NCI-H2081 (cell line): ENCODE data around the gene PTPRF.
"Not testable (repeated sequence)": the region's sequence is repeated elsewhere in the genome, so short reads cannot be mapped to it uniquely, and the experiment has no call there.

Source experiments
- DNase-seq, 2 experiments: peaks; one replicate each; lab custom pipeline; 2025; lab: John Stamatoyannopoulos, UW

The PTPRF gene

DNA sequence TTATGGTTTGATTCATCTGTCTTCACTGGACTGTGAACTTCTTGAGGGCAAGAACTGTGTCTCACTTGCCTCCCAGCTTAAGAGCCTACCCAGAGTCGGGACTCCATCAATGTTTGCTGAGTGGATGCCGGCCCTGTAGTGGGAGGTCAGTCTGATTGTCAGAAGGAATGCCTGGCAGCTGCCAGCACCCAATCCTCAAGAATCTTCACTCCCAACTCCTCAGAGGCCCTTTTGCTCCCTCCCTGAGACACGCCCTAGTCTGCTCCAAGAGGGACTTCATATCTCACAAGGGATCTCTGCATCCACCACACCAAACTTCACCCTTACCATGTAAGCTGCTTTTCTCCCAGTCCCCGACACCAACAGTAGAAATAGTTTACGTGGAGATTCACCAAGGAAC lies 104.0 kb downstream of the PTPRF start:
- no peak for DNase-seq

DNA sequence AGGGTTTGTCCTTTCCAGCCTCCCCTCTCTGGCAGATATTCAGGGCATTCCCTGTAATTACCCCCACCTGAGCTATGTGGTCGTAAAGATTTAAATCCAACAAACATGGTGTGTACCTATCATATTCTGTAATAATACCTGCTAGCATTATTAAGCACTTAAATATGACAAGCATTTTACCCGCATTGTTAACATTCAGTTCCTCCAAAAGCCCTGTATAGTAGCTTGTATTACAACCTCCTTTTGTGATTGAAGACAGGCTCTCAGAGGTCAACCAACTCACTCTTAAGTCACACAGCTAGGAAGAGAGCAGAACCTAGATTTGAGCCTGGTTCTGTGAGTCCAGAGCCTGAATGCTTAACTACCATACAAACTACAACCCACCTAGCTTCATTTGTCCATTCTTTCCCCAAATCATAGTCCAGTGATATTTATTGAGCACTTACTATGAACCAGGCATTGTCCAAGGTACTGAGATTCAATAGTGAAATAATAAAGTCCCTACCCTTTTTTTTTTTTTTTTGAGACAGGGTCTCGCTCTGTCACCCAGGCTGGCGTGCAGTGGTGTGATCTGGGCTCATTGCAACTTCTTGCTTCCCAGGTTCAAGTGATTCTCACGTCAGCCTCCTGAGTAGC lies 105.4 kb downstream of the PTPRF start:
- DNase-seq = no peak

DNA sequence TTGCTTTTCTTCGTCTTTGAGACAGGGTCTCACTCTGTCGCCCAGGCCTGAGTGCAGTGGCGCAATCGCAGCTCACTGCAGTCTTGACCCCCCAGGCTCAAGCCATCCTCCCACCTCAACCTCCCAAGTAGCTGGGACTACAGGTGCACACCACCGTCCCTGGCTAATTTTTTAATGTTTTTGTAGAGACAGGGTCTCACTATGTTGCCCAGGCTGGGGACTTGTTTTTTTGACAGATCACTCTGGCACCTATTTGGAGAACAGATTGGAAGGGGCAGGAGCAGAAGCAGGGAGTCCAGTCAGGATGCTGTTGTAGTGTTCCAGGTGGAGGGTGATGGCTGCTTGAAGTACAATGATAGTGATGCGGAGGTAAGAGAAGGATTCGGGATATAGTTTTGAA lies 106.6 kb downstream of the PTPRF start:
- no peak for DNase-seq

DNA sequence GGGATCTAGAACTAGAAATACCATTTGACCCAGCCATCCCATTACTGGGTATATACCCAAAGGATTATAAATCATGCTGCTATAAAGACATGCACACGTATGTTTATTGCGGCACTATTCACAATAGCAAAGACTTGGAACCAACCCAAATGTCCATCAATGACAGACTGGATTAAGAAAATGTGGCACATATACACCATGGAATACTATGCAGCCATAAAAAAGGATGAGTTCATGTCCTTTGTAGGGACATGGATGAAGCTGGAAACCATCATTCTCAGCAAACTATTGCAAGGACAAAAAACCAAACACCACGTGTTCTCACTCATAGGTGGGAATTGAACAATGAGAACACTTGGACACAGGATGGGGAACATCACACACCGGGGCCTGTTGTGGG lies 107.7 kb downstream of the PTPRF start:
- DNase-seq = not testable (repeated sequence)

DNA sequence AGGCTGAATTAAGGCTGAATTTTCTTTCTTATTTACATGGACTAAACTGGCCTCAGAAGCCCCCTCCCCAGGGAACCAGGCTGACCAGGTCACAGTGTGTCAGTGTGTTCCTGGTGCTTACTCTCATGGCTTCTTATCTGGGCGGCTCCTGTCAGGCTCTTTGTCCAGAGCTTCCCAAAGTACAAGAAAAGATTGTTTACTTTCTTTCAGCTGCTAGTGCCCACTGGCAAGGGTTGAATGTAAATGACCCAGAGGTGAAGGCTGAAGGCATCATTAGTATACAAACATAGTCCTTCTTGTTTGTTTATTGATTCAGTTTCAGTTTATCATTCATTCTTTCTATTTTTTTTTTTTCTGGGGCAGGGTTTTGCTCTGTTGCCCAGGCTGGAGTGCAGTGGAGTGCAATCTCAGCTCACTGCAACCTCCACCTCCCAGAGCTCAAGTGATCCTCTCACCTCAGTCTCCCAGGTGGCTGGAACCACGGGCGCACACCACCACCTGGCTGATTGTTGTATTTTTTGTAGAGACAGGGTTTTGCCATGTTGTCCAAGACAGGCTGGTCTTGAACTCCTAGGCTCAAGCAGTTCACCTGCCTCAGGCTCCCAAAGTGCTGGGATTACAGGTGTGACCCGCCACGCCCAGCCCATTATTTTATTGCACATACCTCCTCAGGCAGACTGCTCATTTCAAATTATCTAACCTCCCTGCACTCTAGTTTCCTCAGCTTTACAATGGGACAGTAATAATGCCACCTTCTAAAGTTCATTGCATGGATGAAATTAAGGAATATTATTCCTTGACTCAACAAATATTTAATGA lies 109.5 kb downstream of the PTPRF start:
- DNase-seq = no peak

DNA sequence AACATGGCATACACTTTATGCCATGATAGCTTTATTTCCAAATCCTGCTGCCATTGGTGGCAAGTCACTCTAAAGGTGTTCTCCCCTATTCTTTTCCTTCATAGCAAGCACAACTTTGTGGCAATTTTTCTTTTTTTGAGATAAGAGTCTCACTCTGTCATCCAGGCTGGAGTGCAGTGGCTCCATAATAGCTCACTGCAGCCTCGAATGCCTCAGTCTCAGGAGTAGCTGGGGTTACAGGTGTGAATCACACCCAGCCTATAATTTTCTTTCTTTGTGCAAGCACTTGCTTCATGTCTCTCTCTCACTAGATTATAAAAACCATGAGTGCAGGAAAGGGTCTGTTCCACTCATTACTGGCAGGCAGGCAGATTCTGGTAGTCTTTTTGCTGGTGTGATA lies 113.9 kb downstream of the PTPRF start:
- DNase-seq = no peak

DNA sequence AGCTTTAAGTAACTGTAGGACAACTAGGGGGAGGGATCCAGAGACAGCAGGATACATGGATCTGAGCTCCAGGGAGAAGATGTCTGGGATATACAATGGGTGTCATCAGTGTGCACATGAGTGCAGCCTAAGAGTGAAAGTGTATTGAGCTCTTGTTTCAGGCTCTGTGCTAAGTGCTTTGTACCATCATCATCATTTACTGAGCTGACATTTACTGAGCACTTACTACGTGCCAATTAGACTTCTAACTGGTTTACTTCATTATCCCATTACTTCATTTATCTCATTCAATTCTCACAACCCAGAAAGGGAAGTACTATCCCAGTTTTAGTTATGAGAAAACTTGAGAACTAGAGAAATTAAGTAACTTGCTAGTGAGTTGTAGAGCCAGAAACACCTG lies 114.8 kb downstream of the PTPRF start:
- DNase-seq = no peak

DNA sequence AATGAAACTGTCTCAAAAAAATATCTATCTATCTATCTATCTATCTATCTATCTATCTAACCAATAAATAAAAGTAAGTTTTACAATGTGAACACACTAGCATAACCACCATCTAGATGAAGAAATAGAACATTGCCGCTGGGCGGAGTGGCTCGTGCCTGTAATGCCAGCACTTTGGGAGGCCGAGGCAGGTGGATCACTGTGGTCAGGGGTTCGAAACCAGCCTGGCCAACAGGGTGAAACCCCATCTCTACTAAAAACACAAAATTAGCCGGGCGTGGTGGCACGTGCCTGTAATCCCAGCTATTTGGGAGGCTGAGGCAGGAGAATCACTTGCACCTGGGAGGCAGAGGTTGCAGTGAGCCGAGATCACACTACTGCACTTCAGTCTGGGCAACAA lies 116.6 kb downstream of the PTPRF start:
- not testable (repeated sequence) for DNase-seq

DNA sequence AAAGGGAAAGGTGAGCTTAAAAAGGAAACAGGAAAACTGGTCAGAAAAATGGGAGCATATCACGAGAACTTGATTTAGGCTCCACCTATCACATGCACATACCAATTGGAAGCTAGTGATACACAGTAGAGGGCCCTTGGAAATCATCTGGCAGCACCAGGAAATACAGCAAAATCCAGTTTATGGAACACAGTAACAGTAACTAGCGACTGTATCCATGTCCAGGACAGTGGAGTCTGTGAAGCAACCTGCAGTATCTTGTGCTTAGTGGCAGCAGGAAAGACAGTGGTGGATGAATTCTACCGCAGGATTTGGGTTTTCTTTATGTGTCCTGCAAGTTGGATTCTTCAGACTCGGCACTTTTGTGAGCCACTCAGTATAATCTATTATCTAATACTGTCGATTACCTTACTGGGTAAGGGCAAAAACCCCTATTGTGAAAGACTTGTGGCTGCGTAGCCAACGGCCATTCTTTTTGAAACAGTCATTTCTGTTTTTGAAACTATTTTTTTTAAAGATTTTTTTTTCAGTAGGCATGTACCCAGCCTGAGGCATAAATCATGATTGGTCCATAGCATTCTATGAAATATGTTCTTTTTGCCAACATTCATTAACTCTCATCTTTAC lies 117.7 kb downstream of the PTPRF start:
- DNase-seq = no peak

DNA sequence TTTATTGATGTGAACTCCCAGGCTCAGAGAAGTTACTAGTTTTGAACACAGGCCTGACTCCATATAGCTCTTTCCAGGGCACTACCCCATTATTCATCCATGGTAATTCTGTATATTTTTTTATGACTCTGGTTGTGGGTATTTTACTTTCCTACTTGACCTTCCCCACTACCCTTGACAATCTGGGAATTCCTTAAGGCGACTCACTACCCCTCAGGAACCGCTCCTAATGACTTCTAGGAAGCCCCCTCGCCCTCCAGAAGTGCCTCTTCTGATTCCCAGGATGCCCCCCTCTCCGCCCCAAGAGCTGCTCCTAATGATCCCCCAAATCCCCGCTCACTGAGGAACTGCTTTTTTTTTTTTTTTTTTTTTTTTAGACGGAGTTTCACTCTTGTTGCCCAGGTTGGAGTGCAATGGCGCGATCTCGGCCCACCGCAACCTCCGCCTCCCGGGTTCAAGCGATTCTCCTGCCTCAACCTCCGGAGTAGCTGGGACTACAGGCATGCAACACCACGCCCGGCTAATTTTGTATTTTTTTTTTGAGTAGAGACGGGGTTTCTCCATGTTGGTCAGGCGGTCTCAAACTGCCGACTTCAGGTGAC lies 118.3 kb downstream of the PTPRF start:
- no peak for DNase-seq

DNA sequence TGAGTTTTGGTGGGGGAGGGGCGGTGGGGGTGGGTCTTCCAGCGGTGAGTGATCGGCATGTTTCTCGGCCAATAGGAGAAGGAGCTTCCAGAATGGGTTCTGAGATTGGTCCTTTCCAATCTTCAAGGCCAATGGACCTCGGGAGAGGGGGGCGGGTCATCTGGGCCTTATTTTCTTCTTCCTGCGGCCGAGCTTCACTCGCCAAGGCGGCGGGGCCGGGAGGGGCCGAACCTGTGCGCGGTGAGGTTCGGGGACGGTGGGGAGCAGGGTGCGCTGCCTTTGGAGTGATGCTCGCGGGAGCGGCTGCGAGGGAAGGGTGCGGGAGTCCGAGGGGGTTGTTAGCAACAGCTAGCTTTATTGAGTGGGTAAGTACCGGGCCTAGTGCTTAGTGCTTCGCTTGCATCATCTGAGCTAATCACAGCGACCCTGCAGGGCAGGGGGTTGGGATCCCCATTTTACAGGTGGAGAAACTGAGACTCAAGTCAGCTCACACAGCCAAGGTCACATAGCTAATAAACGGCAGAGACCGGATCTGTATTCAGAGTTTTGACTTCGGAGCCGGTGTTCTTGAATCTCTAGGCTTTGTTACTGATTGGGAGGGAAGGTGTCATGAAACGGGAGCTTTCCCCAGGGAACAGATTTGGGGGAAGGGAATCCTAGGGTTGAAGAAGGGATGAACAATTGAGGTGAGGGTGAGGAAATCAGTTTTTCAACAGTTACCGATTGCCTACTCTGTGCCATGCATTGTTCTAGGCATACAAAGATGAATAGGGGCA lies 119.8 kb downstream of the PTPRF start:
- peak; percentile 99 for DNase-seq

DNA sequence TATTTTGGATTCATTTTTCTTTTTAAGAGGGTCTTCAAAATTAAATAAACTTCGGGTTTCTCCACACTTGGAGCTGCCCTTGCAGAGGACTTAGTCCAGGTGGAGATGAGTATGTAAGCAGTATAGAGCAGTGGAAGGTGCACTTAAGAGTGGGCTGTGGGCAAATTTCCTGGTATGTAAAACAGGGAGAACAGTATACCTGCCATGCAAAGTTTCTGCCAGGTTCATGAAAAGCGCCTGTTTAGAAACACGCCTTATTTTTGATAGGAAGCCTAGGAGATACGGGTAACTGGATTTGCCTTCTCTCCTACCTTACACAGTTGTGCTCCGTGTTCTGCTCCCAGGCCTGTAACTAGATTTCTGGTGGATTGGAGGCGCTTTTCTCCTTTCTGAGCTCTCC lies 120.5 kb downstream of the PTPRF start:
- no peak for DNase-seq

DNA sequence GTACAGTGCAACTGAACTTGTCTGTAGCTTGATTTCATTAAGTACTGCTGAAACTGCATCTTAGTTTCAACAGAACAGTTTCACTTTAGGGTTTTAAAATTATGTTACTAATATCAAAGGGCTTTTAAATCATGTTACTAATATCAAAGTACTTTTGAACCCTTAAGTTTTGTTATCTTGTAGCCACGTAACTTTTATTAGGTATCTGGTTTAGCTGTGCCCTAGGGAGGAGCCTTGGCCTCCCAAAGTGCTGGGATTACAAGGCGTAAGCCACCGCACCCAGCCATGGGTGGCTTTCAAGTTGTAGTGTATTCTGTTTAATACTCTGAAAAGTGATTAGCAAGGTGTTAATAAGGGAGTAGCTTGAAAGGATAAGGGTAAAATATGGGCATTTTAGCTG lies 121.2 kb downstream of the PTPRF start:
- DNase-seq = no peak

DNA sequence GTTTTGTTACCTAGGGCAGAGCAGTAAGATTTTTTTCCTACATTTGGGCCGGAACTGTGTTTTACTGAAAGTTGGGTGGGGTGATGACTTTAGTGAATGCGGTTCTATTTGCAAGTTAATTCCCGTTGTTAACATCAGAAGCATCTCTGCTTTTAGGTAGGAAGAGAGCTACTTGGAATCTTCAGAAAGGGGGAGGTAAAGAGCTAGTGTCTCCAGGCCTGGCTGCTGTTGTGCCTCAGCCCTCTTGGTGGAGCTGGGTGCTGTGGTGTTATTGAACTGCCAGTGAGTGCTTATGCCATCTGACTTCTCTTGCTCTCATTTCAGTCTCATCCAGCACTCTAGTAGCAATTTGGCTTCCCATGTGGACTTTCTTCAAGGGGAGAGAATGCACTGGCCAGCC lies 122.7 kb downstream of the PTPRF start:
- no peak for DNase-seq

DNA sequence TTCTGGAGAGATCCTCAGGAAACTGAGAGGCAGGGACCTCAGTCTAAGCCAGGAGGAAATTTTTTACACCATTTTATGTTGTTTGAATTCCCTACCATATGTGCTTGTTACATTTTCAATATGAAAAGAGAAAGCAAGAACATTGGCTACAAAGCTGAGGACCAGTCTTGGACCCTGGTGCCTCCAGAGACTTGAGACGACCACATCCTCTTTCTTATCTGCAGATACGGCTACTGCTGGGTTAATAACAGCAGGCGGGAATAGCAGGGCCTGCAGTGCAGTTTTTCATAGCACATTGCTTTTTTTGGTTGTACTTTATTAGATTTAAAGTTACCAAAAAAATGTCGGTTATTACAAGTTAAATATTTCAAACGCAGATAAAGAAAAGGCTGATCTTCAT lies 123.2 kb downstream of the PTPRF start:
- no peak for DNase-seq

DNA sequence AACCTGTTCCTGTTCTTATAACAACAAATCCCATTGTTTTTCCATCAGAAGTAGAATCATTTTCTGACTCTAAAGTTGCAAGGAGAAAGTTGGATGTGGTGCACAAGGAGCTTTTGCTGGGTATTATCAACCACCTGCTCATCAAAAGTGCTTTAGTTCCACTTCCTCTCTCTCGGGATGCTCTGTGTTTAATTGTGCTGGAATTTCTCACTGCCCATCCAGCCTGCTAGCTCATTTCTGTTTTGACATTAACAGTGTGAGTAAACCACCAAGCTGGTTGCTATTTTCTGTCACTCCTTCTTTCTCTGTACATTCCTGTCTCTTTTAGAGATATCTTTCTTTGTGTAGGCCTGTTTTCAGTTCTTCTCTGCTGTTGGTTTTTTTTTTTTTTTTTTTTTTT lies 125.3 kb downstream of the PTPRF start:
- no peak for DNase-seq

DNA sequence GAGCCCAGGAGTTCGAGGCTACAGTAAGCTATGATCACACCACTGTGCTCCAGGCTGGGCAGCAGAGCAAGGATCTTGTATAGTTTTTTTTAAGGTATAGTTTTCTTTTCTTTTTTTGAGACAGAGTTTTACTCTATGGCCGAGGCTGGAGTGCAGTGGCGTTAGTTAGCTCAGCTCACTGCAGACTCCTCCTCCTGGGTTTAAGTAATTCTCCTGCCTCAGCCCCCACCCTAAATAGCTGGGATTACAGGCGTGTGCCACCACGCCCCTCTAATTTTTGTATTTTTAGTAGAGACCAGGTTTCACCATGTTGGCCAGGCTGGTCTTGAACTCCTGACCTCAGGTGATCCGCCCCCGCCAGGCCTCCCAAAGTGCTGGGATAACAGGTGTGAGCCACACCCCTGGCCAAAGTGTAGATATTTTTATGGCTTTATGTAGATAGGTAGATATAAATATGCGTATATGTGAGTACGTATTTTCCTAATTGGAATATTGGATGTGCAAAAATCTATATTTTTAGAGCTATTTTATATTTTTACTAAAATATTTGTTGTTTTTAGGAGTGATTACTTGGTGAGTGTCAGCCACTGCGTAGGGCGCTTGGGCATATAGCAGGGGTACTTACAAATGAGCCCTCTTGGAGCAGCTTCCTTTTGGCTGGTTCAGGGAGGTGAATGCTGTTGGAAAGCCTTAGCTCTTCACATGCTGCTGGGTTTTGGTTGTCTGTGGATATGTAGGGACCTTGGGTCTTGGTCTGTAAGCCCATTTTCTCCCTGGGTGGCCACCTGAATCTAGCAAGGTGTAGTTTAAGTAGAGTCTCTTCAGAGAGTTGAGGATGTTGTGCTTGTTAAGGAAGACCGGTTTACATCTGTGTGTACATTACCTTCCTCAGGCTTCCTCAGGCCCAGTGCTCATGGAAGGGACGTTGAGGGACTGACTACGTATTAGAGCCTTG lies 128.8 kb downstream of the PTPRF start:
- DNase-seq = no peak

DNA sequence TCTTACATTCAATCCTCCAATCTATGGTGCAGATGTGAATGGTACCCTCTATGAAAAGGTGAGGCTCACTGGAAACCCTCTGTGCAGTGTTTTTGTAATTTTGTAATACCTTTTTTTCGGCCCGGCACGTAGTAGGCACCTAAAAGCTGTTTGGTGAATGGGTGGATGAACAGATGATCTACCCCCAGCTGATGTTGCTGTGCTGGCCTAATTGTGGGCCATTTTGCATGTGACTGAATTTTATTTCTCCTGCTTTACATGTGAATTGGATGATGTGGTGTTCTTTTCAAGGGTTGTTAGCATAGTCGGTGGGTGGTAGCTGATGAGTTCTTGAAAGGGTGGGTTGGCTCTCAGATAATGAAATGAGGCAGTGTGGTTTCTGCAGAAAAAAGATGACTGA lies 129.7 kb downstream of the PTPRF start:
- peak in 1 of 2 experiments; percentile 20 for DNase-seq

DNA sequence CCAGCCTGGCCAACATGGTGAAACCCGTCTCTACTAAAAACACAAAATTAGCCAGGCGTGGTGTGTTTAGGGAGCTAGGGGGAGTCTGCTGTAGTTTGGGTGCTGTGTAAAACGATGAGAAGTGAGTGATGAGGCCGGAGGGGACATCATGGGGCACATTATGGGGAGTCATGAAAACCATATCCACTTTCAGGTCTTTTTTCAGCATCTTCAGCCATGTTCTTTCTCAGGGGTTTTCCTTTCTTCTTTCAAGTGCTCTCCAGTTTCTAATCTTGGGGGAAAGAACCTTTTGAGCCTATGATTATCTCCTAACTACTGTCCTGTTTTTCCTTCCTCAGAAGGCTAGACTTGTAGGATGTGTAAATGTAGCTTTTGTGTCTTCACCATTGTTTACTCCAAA lies 133.7 kb downstream of the PTPRF start:
- no peak for DNase-seq

DNA sequence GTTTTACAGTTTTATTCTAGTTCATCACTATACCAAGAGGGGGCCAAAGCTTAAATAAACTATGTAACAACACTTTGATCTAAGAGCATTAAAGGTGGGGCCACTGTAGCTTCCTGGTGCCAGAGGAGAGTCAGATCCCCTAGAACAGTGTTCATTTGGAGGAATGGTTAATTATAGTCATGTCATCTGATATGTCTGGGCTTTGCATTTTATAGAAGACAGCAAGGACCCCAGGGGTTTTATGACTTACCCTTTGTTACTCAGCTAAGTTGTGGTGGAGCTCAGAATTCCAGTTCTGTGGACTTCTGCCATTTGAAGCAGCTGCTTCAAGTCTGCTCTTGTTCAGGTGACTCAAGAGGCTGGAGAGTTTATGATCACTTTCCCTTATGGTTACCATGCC lies 135.9 kb downstream of the PTPRF start:
- no peak for DNase-seq

DNA sequence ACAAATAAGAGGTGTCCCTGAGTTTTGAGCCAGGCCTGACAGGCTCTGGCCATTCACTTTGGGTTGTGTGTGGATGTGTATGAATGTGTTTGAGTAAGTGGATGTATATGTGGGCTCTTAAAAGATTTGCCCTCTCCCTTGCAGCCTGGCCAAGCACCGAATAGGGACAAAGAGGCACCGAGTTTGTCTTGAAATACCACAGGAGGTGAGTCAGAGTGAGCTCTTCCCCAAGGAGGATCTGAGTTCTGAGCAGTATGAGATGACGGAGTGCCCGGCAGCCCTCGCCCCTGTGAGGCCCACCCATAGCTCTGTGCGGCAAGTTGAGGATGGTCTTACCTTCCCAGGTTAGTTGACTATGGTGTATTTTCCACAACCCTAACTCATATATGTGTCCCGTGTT lies 138.3 kb downstream of the PTPRF start:
- no peak for DNase-seq
